GM12873 (cell line): Measurements from ENCODE around the gene HTR2A.

Experiments
- TF ChIP-seq, protein P1 (sequence below): IDR thresholded peaks from 2 replicates; pipeline ENCODE4 v1.5.1; 2012; ENCODE audit warnings: low read depth, mild to moderate bottlenecking, moderate library complexity, low read length, control low read depth; ENCODE audit not compliant: insufficient read depth; ENCODE audit errors: missing control alignments

The HTR2A gene

GRCh38 chr13:46858163-46858562 lies 38.7 kb downstream of the HTR2A start:
- TF ChIP-seq, protein P1, sequence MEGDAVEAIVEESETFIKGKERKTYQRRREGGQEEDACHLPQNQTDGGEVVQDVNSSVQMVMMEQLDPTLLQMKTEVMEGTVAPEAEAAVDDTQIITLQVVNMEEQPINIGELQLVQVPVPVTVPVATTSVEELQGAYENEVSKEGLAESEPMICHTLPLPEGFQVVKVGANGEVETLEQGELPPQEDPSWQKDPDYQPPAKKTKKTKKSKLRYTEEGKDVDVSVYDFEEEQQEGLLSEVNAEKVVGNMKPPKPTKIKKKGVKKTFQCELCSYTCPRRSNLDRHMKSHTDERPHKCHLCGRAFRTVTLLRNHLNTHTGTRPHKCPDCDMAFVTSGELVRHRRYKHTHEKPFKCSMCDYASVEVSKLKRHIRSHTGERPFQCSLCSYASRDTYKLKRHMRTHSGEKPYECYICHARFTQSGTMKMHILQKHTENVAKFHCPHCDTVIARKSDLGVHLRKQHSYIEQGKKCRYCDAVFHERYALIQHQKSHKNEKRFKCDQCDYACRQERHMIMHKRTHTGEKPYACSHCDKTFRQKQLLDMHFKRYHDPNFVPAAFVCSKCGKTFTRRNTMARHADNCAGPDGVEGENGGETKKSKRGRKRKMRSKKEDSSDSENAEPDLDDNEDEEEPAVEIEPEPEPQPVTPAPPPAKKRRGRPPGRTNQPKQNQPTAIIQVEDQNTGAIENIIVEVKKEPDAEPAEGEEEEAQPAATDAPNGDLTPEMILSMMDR = no peak

DNA sequence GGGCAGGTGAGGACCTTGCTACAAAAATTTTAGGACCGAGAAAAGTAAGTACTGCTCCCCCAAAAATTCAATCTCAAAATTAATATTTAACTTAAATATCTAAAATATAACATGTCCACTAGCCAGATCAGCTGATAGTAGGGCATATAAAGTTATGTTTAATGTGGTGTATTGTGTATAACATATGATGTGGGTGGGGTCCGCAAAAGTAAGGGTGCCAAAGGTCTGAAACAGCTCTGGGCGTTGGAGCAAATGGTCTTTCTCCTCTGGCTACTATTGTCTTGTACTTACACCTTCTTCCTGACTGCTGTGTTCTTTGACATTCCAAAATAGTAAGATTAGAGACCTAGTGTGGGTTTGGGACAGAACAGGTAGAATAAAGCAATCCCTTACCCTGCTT lies 41.2 kb downstream of the HTR2A start:
- TF ChIP-seq, protein P1 = no peak

- TF ChIP-seq, protein P1 = no peak
These were observed 41.7 kb downstream of the HTR2A start for GRCh38 chr13:46855166-46855565.

GRCh38 chr13:46852168-46852567 lies 44.7 kb downstream of the HTR2A start:
- TF ChIP-seq, protein P1 = no peak

DNA sequence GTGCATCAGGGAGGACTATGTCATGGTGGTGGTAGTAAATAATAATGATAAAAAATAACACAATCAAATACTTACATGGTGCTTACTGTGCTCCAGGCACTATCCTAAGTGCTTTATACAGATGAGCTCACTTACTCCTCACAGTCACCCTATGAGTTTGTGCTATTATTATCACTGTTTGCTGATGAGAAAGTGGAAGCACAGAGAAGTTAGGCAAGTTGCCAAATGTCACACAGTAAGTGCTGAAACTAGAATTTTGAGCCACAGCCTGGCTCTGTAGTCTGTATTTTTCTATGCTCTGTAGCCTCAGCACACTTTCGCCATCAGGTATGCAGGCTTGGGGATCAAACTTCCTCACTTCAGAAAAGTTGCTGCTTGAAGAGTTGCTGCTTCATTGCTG lies 46.6 kb downstream of the HTR2A start:
- TF ChIP-seq, protein P1 = no peak

GRCh38 chr13:46846726-46847125 lies 50.1 kb downstream of the HTR2A start:
- TF ChIP-seq, protein P1 = no peak

- TF ChIP-seq, protein P1 = no peak
These were observed 51.7 kb downstream of the HTR2A start for GRCh38 chr13:46845146-46845545.
